ENCODE measurements around the gene HNRNPDL. TPM values are rescaled to one million over a fixed set of nuclear protein-coding genes. Genes with fewer than 3 reads are reported as not detected.
"Not testable (repeated sequence)": the region's sequence is repeated elsewhere in the genome, so short reads cannot be mapped to it uniquely, and the experiment has no call there.

HNRNPDL gene
- polyA plus RNA-seq (2013) = 541 TPM

GRCh38 chr4:82430193-82430963 lies at the start of gene HNRNPDL, which contains the start of gene ENOPH1:
HNRNPDL (minus strand) TSS chr4:82430462; CDS start chr4:82429690, 772 bp downstream.
ENOPH1 (plus strand) TSS chr4:82430590; CDS start chr4:82430830, 240 bp downstream.
- peak; percentile 95 to 97 (median 97) for DNase-seq
- Histone ChIP-seq H3K27ac (ENCODE audit: insufficient read depth in 1 of 2, low read depth in 1 of 2, low read length in 2 of 2, poor library complexity in 1 of 2, severe bottlenecking in 2 of 2) (peak within 1 kb of the TSS; percentile 79 to 94), H3K36me3 (ENCODE audit: control insufficient read depth in 4 of 4, insufficient read depth in 4 of 4, low read length in 3 of 4) (peaks cover 10 to 53% (median 21%) of the 10 kb centered on the region in 4 experiments), H3K27me3 (replicated peaks in 2 of 5; ENCODE audit: control insufficient read depth in 4 of 5, insufficient read depth in 5 of 5, low read length in 4 of 5) (no peaks in the 10 kb centered on the region), H3K4me3 (ENCODE audit: control insufficient read depth in 1 of 7, extremely low read depth in 1 of 7, insufficient read depth in 4 of 7, low read depth in 2 of 7, low read length in 6 of 7) (peak within 1 kb of the TSS; percentile 86 to 97 (median 94)), H3K4me1 (ENCODE audit: control extremely low read depth in 1 of 4, control insufficient read depth in 4 of 4, insufficient read depth in 4 of 4, low read length in 3 of 4) (peaks cover 22 to 48% (median 32%) of the 10 kb centered on the region in 4 experiments), H3K9me3 (ENCODE audit: control extremely low read depth in 1 of 5, control insufficient read depth in 4 of 5, insufficient read depth in 2 of 5, low read depth in 1 of 5, low read length in 4 of 5) (no peaks in the 10 kb centered on the region)
- ChIA-PET POLR2A (interaction anchor here (1.0 kb wide), 1 partner anchor 56 kb away, joined by 3 read pairs; the partner anchor contains the start of gene HNRNPD), CTCF (interaction anchor here (0.8 to 2.8 kb wide), 3 partner anchors 9 to 70 kb away, joined by 3 to 24 read pairs (median 8); no protein-coding TSS in a partner anchor)
- WGBS (ENCODE audit: insufficient coverage) = 0% methylated on average over 64 of the region's 83 CpGs

DNA sequence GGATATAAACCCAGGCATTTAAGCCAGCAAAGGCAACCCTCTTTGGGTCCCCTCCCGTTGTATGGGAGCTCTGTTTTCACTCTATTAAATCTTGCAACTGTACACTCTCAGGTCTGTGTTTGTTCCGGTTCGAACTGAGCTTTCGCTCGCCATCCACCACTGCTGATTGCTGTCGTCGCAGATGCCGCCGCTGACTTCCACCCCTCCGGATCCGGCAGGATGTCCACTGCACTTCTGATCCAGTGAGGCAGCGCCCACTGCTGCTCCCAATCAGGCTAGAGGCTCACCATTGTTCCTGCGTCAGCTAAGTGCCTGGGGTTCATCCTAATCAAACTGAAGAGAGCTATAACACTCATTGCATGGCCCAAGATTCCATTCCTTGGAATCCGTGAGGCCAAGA lies 49.3 kb upstream of the HNRNPDL start:
- Histone ChIP-seq H3K4me3 (ENCODE audit: control insufficient read depth in 1 of 7, extremely low read depth in 1 of 7, insufficient read depth in 4 of 7, low read depth in 2 of 7, low read length in 6 of 7) (no peak overlapping the region), H3K27ac (ENCODE audit: insufficient read depth in 1 of 2, low read depth in 1 of 2, low read length in 2 of 2, poor library complexity in 1 of 2, severe bottlenecking in 2 of 2) (no peak overlapping the region), H3K36me3 (ENCODE audit: control insufficient read depth in 4 of 4, insufficient read depth in 4 of 4, low read length in 3 of 4) (peaks cover 0 to under 1% (median 0%) of the 10 kb centered on the region in 4 experiments), H3K27me3 (replicated peaks in 2 of 5; ENCODE audit: control insufficient read depth in 4 of 5, insufficient read depth in 5 of 5, low read length in 4 of 5) (no peaks in the 10 kb centered on the region), H3K9me3 (ENCODE audit: control extremely low read depth in 1 of 5, control insufficient read depth in 4 of 5, insufficient read depth in 2 of 5, low read depth in 1 of 5, low read length in 4 of 5) (no peaks in the 10 kb centered on the region), H3K4me1 (ENCODE audit: control extremely low read depth in 1 of 4, control insufficient read depth in 4 of 4, insufficient read depth in 4 of 4, low read length in 3 of 4) (no peaks in the 10 kb centered on the region)
- POLR2A ChIA-PET = no interaction called here
- CTCF ChIA-PET = no interaction called here
- 99% methylated on average over 13 of the region's 14 CpGs for WGBS (ENCODE audit: insufficient coverage)
- no peak for DNase-seq

DNA sequence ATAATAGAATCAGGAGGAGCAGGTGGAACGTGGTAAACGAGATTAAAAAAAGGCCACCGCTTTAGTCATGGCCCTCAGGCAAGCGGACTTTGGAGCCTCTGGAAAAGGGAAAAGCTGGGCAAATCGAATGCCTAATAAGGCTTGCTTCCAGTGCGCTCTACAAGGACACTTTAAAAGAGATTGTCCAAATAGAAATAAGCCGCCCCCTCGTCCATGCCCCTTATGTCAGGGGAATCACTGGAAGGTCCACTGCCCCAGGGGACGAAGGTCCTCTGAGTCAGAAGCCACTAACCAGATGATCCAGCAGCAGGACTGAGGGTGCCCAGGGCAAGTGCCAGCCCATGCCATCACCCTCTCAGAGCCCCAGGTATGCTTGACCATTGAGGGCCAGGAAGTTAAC lies 47.2 kb upstream of the HNRNPDL start:
- H3K27ac ChIP-seq (ENCODE audit: insufficient read depth in 1 of 2, low read depth in 1 of 2, low read length in 2 of 2, poor library complexity in 1 of 2, severe bottlenecking in 2 of 2); H3K4me3 ChIP-seq (ENCODE audit: control insufficient read depth in 1 of 7, extremely low read depth in 1 of 7, insufficient read depth in 4 of 7, low read depth in 2 of 7, low read length in 6 of 7); CTCF ChIA-PET; H3K27me3 ChIP-seq (replicated peaks in 2 of 5; ENCODE audit: control insufficient read depth in 4 of 5, insufficient read depth in 5 of 5, low read length in 4 of 5); H3K36me3 ChIP-seq (ENCODE audit: control insufficient read depth in 4 of 4, insufficient read depth in 4 of 4, low read length in 3 of 4); H3K9me3 ChIP-seq (ENCODE audit: control extremely low read depth in 1 of 5, control insufficient read depth in 4 of 5, insufficient read depth in 2 of 5, low read depth in 1 of 5, low read length in 4 of 5); POLR2A ChIA-PET; H3K4me1 ChIP-seq (ENCODE audit: control extremely low read depth in 1 of 4, control insufficient read depth in 4 of 4, insufficient read depth in 4 of 4, low read length in 3 of 4); DNase-seq: not testable (repeated sequence)
- 98% methylated on average over 9 of the region's 9 CpGs for WGBS (ENCODE audit: insufficient coverage)

DNA sequence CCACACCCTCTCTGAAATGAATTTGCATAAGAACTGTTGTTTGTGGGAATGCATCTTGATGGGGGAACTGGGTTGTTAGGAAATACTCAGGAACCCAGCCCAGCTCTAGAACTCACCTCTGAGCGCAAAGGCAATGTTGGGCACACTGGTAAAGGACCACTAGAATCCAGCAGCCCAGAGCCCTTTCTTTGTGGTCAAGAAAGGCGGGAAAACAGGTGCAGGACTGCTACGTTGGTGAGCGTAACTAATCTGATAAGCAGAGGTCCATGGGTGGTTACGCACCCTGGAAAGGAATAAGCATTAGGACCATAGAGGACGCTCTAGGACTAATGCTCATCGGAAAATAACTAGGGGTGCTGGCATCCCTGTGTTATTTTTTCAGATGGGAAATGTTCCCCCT lies 45.7 kb upstream of the HNRNPDL start:
- H3K9me3 ChIP-seq (ENCODE audit: control extremely low read depth in 1 of 5, control insufficient read depth in 4 of 5, insufficient read depth in 2 of 5, low read depth in 1 of 5, low read length in 4 of 5); H3K27me3 ChIP-seq (replicated peaks in 2 of 5; ENCODE audit: control insufficient read depth in 4 of 5, insufficient read depth in 5 of 5, low read length in 4 of 5); POLR2A ChIA-PET; CTCF ChIA-PET; H3K4me3 ChIP-seq (ENCODE audit: control insufficient read depth in 1 of 7, extremely low read depth in 1 of 7, insufficient read depth in 4 of 7, low read depth in 2 of 7, low read length in 6 of 7); H3K27ac ChIP-seq (ENCODE audit: insufficient read depth in 1 of 2, low read depth in 1 of 2, low read length in 2 of 2, poor library complexity in 1 of 2, severe bottlenecking in 2 of 2); H3K4me1 ChIP-seq (ENCODE audit: control extremely low read depth in 1 of 4, control insufficient read depth in 4 of 4, insufficient read depth in 4 of 4, low read length in 3 of 4); H3K36me3 ChIP-seq (ENCODE audit: control insufficient read depth in 4 of 4, insufficient read depth in 4 of 4, low read length in 3 of 4); DNase-seq: not testable (repeated sequence)
- WGBS (ENCODE audit: insufficient coverage) = 93% methylated on average over 5 of the region's 7 CpGs

DNA sequence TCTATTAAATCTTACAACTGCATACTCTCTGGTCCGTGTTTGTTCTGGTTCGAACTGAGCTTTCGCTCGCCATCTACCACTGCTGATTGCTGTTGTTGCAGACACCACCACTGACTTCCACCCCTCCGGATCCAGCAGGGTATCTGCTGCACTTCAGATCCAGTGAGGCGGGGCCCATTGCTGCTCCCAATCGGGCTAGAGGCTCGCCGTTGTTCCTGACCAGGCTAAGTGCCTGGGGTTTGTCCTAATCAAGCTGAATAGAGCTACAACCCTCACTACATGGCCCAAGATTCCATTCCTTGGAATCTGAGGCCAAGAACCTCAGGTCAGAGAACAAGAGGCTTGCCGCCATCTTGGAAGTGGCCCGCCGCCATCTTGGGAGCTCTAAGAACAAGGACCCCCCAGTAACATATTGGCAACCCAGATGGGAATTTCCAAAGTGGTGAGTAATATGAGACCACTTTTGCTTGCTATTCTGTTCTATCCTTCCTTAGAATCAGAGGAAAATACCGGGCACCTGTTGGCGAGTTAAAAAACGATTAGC lies 43.4 kb upstream of the HNRNPDL start:
- no peak for DNase-seq
- 98% methylated on average over 14 of the region's 15 CpGs for WGBS (ENCODE audit: insufficient coverage)
- ChIA-PET CTCF (no interaction called here), POLR2A (no interaction called here)
- Histone ChIP-seq H3K4me3 (ENCODE audit: control insufficient read depth in 1 of 7, extremely low read depth in 1 of 7, insufficient read depth in 4 of 7, low read depth in 2 of 7, low read length in 6 of 7) (no peak overlapping the region), H3K9me3 (ENCODE audit: control extremely low read depth in 1 of 5, control insufficient read depth in 4 of 5, insufficient read depth in 2 of 5, low read depth in 1 of 5, low read length in 4 of 5) (no peaks in the 10 kb centered on the region), H3K36me3 (ENCODE audit: control insufficient read depth in 4 of 4, insufficient read depth in 4 of 4, low read length in 3 of 4) (peaks cover 0 to 6% (median 0%) of the 10 kb centered on the region in 4 experiments), H3K27me3 (replicated peaks in 2 of 5; ENCODE audit: control insufficient read depth in 4 of 5, insufficient read depth in 5 of 5, low read length in 4 of 5) (no peaks in the 10 kb centered on the region), H3K27ac (ENCODE audit: insufficient read depth in 1 of 2, low read depth in 1 of 2, low read length in 2 of 2, poor library complexity in 1 of 2, severe bottlenecking in 2 of 2) (no peak overlapping the region), H3K4me1 (ENCODE audit: control extremely low read depth in 1 of 4, control insufficient read depth in 4 of 4, insufficient read depth in 4 of 4, low read length in 3 of 4) (no peaks in the 10 kb centered on the region)

DNA sequence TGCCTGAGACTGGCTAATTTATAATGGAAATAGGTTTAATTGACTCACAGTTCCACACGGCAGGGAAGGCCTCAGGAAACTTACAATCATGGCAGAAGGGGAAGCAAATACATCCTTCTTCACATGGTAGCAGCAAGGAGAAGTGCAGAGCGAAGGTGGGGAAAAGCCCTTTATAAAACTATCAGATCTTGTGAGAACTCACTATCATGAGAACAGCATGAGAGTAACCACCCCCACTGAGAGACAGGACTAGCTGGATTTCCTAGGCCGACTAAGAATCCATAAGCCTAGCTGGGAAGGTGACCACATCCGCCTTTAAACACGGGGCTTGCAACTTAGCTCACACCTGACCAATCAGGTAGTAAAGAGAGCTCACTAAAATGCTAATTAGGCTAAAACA lies 42.8 kb upstream of the HNRNPDL start:
- whole genome bisulfite sequencing (ENCODE audit: insufficient coverage) = no CpG with 5 or more reads among the region's 5 CpGs
- CTCF ChIA-PET; H3K4me1 ChIP-seq (ENCODE audit: control extremely low read depth in 1 of 4, control insufficient read depth in 4 of 4, insufficient read depth in 4 of 4, low read length in 3 of 4); H3K9me3 ChIP-seq (ENCODE audit: control extremely low read depth in 1 of 5, control insufficient read depth in 4 of 5, insufficient read depth in 2 of 5, low read depth in 1 of 5, low read length in 4 of 5); POLR2A ChIA-PET; DNase-seq; H3K27me3 ChIP-seq (replicated peaks in 2 of 5; ENCODE audit: control insufficient read depth in 4 of 5, insufficient read depth in 5 of 5, low read length in 4 of 5); H3K4me3 ChIP-seq (ENCODE audit: control insufficient read depth in 1 of 7, extremely low read depth in 1 of 7, insufficient read depth in 4 of 7, low read depth in 2 of 7, low read length in 6 of 7); H3K36me3 ChIP-seq (ENCODE audit: control insufficient read depth in 4 of 4, insufficient read depth in 4 of 4, low read length in 3 of 4); H3K27ac ChIP-seq (ENCODE audit: insufficient read depth in 1 of 2, low read depth in 1 of 2, low read length in 2 of 2, poor library complexity in 1 of 2, severe bottlenecking in 2 of 2): not testable (repeated sequence)

GRCh38 chr4:82469791-82470345 lies 39.6 kb upstream of the HNRNPDL start:
- DNase-seq = no peak
- ChIA-PET POLR2A (no interaction called here), CTCF (interaction anchor here (2.2 kb wide), 1 partner anchor 269 kb away, joined by 6 read pairs; no protein-coding TSS in a partner anchor)
- Histone ChIP-seq H3K27me3 (replicated peaks in 2 of 5; ENCODE audit: control insufficient read depth in 4 of 5, insufficient read depth in 5 of 5, low read length in 4 of 5) (no peaks in the 10 kb centered on the region), H3K27ac (ENCODE audit: insufficient read depth in 1 of 2, low read depth in 1 of 2, low read length in 2 of 2, poor library complexity in 1 of 2, severe bottlenecking in 2 of 2) (no peak overlapping the region), H3K9me3 (ENCODE audit: control extremely low read depth in 1 of 5, control insufficient read depth in 4 of 5, insufficient read depth in 2 of 5, low read depth in 1 of 5, low read length in 4 of 5) (peaks cover 0 to 9% (median 0%) of the 10 kb centered on the region in 5 experiments), H3K36me3 (ENCODE audit: control insufficient read depth in 4 of 4, insufficient read depth in 4 of 4, low read length in 3 of 4) (peaks cover 0 to 12% (median 3%) of the 10 kb centered on the region in 4 experiments), H3K4me3 (ENCODE audit: control insufficient read depth in 1 of 7, extremely low read depth in 1 of 7, insufficient read depth in 4 of 7, low read depth in 2 of 7, low read length in 6 of 7) (no peak overlapping the region), H3K4me1 (ENCODE audit: control extremely low read depth in 1 of 4, control insufficient read depth in 4 of 4, insufficient read depth in 4 of 4, low read length in 3 of 4) (no peaks in the 10 kb centered on the region)
- WGBS (ENCODE audit: insufficient coverage) = 83% methylated on average over 2 of the region's 2 CpGs
